ENCODE measurements around the gene BAX.

DNA sequence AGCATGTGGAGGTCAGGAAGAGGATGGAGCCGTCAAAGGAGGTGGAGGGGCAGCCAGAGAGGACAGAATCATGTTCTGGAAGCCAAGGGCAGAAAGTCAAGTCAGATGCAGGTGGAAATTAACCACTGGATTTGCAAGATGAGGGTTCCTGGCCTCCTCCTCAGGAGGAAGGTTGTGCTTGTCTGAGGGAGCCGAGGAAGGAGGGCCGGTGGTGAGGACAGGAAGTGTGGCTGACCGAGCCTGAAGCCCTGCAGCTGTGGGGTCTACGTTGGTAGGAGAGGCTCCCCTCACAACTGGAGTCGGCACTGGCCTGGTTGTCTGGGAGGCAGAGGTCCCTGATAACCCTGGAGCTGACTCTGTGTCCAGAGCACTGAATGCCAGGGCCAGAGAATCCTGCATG lies 36.6 kb upstream of the BAX start:
- TF ChIP-seq CBFB (CRISPR knock-in tag; IDR thresholded peaks at IDR 0.05; ENCODE audit: low read depth): no peak
- no peak for TF ChIP-seq PRRX2 (CRISPR knock-in tag; IDR thresholded peaks at IDR 0.05)
- no peak for TF ChIP-seq CTCF (IDR thresholded peaks at IDR 0.05)
- TF ChIP-seq JUN (CRISPR knock-in tag; IDR thresholded peaks at IDR 0.05): no peak
- no peak for TF ChIP-seq ZBTB21 (CRISPR knock-in tag; IDR thresholded peaks at IDR 0.05; ENCODE audit: borderline replicate concordance)
- no peak for TF ChIP-seq ESRRA (CRISPR knock-in tag; IDR thresholded peaks at IDR 0.05; ENCODE audit: borderline replicate concordance)
- TF ChIP-seq SMAD3 (CRISPR knock-in tag; IDR thresholded peaks at IDR 0.05; ENCODE audit: borderline replicate concordance): no peak
- TF ChIP-seq, protein P1, sequence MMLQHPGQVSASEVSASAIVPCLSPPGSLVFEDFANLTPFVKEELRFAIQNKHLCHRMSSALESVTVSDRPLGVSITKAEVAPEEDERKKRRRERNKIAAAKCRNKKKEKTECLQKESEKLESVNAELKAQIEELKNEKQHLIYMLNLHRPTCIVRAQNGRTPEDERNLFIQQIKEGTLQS (CRISPR knock-in tag; conservative IDR thresholded peaks at IDR 0.05): no peak
- TF ChIP-seq NR1H2 (CRISPR knock-in tag; IDR thresholded peaks at IDR 0.05): no peak
- no peak for TF ChIP-seq IRF2 (CRISPR knock-in tag; IDR thresholded peaks at IDR 0.05; ENCODE audit: borderline replicate concordance, low read depth)
- no peak for TF ChIP-seq KAT7 (CRISPR knock-in tag; IDR thresholded peaks at IDR 0.05; ENCODE audit: borderline replicate concordance)
- TF ChIP-seq ELF4 (CRISPR knock-in tag; IDR thresholded peaks at IDR 0.05; ENCODE audit: low read depth): no peak
- no peak for TF ChIP-seq MAX (CRISPR knock-in tag; IDR thresholded peaks at IDR 0.05)
